Vein endothelial cell (primary cell): ENCODE data around the gene KRT40. TPM values are rescaled to one million over a fixed set of nuclear protein-coding genes. Genes with fewer than 3 reads are reported as not detected.

ENCODE experiments used
- small RNA-seq: library from RNA; depleted of rRNA; stranded (forward); fragments of <200 nt; gene quantifications from one replicate; pipeline ENCODE3, GENCODE V24; 2012
- total RNA-seq: library from RNA; depleted of rRNA; stranded (reverse); fragments of >200 nt; gene quantifications from 2 replicates; pipeline ENCODE4 v1.2.3, GENCODE V29; 2012

KRT40 gene
- total RNA-seq, result not detected in 2 replicates

DNA sequence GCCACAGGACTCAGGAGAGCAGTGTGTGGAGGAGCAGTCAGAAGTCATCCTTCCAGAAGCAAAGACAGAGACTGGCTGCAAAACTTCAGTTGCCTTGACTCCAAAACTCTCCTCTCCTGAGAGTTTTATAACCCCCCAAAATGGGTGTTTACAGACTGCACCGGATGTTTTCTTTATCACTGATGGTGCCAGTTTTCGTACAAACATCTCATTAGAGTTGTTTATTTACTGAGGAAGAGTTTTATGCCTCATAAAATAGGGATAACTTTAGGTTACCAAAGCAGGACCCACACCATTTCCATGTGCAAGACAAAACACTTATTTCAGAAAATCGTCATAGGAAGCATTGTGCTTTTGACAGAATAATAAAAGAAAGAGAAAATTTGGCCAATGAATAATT lies at the start of gene KRT40:
TSS of gene KRT40 (minus strand) at position 101 of the 400 bp plus-strand sequence. CDS start at position 48, 53 bp downstream.

DNA sequence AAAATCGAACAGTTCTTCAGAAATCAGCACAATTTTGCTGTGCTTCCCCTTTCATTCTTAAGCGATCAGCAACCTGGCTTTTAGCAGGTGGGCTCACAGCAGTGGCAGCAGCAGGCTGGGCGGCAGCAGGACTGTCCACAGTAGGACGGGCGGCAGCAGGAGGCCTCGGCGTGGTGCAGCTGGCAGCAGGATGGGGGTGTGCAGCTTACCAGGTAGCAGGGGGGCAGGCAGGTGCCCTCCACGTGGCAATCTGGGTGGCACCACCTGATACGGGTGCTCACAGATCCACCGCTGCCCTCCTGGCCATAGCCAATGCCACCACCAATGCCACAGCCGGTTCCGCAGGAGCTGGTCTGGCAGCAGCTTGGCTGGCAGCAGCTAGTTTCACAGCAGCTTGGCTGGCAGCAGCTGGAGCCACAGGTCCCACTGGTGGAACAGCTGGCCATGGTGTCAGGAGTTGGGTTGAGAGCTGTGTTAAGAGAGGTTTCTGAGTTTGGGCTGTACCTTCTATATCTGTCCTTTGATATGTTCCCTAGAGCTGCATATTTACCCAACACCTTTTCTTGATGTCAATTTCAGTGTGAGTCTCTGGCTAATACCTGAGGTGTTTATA lies 45.6 kb upstream of the KRT40 start, which contains the start of gene KRTAP1-4:
TSS of gene KRTAP1-4 (minus strand) at position 563 of the 613 bp plus-strand sequence. CDS start at position 446, 117 bp downstream.

DNA sequence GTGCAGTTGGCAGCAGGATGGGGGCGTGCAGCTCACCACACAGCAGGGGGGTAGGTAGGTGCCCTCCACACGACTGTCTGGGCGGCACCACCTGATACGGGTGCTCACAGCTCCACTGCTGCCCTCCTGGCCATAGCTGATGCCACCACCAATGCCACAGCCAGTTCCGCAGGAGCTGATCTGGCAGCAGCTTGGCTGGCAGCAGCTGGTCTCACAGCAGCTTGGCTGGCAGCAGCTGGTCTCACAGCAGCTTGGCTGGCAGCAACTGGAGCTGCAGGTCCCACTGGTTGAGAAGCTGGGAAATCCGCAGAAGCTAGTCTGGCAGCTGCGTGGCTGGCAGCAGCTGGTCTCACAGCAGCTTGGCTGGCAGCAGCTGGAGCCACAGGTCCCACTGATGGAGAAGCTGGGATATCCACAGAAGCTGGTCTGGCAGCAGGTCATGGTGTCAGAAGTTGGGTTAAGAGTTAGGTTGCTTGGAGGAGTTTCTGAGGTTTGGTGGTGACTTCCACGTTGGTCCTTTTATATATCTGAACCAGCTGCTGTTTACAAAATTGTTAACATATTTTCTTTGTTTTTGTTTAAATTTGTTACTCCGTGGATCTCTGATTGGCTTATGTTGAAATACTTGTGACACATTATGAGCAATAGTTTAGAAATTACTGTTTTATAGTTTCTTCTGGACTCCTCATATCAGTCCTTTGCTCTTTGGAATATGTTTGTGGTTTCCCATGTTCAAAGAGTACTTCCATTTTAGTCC lies 42.8 kb upstream of the KRT40 start, which contains the start of gene KRTAP1-5:
TSS of gene KRTAP1-5 (minus strand) at position 494 of the 757 bp plus-strand sequence. CDS start at position 441, 53 bp downstream.

GRCh38 chr17:41008811-41009210 lies 24.7 kb upstream of the KRT40 start, which contains the start of gene KRTAP3-1:
Gene KRTAP3-1, minus strand, starts transcription at chr17:41009128. Its CDS starts 54 bp downstream, at chr17:41009074.

GRCh38 chr17:40999563-40999962 lies 15.4 kb upstream of the KRT40 start, which contains the start of gene KRTAP3-2:
Gene KRTAP3-2, minus strand, starts transcription at chr17:40999906. Its CDS starts 53 bp downstream, at chr17:40999853.

DNA sequence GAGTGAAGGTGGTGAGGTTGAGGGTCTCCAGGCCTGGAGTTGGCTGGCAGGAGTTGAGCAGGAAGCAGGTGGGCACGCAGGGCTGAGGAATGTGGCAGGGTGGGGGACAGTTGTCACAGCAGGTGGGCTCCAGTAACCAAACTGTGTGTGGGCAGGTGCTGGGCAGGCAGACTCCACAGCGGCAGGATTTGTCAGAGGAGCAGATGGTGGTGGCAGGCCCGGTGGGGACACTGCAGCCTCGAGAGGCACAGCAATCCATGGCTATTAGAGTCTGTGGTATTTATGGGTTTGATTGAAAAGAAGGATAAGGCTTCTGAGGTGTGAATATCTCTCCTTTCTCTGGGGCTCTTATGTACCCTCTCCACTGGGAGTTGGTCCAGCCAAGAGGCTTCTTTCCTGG lies 9.7 kb upstream of the KRT40 start, which contains the start of gene KRTAP3-3:
TSS of gene KRTAP3-3 (minus strand) at position 326 of the 400 bp plus-strand sequence. CDS start at position 259, 67 bp downstream.

GRCh38 chr17:40966848-40967247 lies 17.3 kb downstream of the KRT40 start, which contains the start of gene KRT39:
Gene KRT39, minus strand, starts transcription at chr17:40966948. Its CDS starts 92 bp downstream, at chr17:40966856.

GRCh38 chr17:40937384-40937819 lies 46.7 kb downstream of the KRT40 start, which contains the start of gene KRT23:
Gene KRT23, minus strand, starts transcription at chr17:40937646. Its CDS starts 1,043 bp downstream, at chr17:40936603.

Small RNAs within 50 kb of the gene (small RNA-seq; reads per million reads assigned to genes)
- not detected for gene KRTAP3-4P

Other genes starting within 250 kb of the KRT40 start
- not detected in 2 replicates for gene KRT25, start 229.0 kb downstream of the KRT40 start, total RNA-seq
- gene KRT26, start 212.1 kb downstream of the KRT40 start, total RNA-seq, result not detected in 2 replicates
- not detected in 2 replicates for gene KRT27, start 201.8 kb downstream of the KRT40 start, total RNA-seq
- not detected in 2 replicates for gene KRT28, start 184.4 kb downstream of the KRT40 start, total RNA-seq
- gene KRT10, start 161.7 kb downstream of the KRT40 start, total RNA-seq, result 0.98 and 5.4 TPM in 2 replicates
- gene KRT12, start 117.1 kb downstream of the KRT40 start, total RNA-seq, result not detected in 2 replicates
- gene KRT20, start 99.1 kb downstream of the KRT40 start, total RNA-seq, result not detected in 2 replicates
- gene KRT23, start 46.7 kb downstream of the KRT40 start, total RNA-seq, result not detected in 2 replicates
- gene KRT39, start 17.4 kb downstream of the KRT40 start, total RNA-seq, result not detected in 2 replicates
- gene KRTAP3-3, start 9.8 kb upstream of the KRT40 start, total RNA-seq, result not detected in 2 replicates
- not detected in 2 replicates for gene KRTAP3-2, start 15.6 kb upstream of the KRT40 start, total RNA-seq
- not detected in 2 replicates for gene KRTAP3-1, start 24.8 kb upstream of the KRT40 start, total RNA-seq
- not detected in 2 replicates for gene KRTAP1-5, start 42.9 kb upstream of the KRT40 start, total RNA-seq
- gene KRTAP1-4, start 45.9 kb upstream of the KRT40 start, total RNA-seq, result not detected in 2 replicates
- not detected in 2 replicates for gene KRTAP1-3, start 50.5 kb upstream of the KRT40 start, total RNA-seq
- gene KRTAP1-1, start 57.1 kb upstream of the KRT40 start, total RNA-seq, result not detected in 2 replicates
- gene KRTAP2-1, start 63.0 kb upstream of the KRT40 start, total RNA-seq, result not detected in 2 replicates
- not detected in 2 replicates for gene KRTAP2-2, start 70.9 kb upstream of the KRT40 start, total RNA-seq
- gene KRTAP2-3, start 75.8 kb upstream of the KRT40 start, total RNA-seq, result not detected in 2 replicates
- not detected in 2 replicates for gene KRTAP2-4, start 81.6 kb upstream of the KRT40 start, total RNA-seq
- gene KRTAP4-7, start 99.8 kb upstream of the KRT40 start, total RNA-seq, result not detected in 2 replicates
- not detected in 2 replicates for gene KRTAP4-8, start 113.8 kb upstream of the KRT40 start, total RNA-seq
- not detected in 2 replicates for gene KRTAP4-16, start 117.9 kb upstream of the KRT40 start, total RNA-seq
- gene KRTAP4-9, start 121.1 kb upstream of the KRT40 start, total RNA-seq, result not detected in 2 replicates
- not detected in 2 replicates for gene KRTAP4-11, start 134.0 kb upstream of the KRT40 start, total RNA-seq
- not detected in 2 replicates for gene KRTAP4-12, start 139.9 kb upstream of the KRT40 start, total RNA-seq
- gene KRTAP4-6, start 156.2 kb upstream of the KRT40 start, total RNA-seq, result not detected in 2 replicates
- not detected in 2 replicates for gene KRTAP4-5, start 165.5 kb upstream of the KRT40 start, total RNA-seq
- not detected in 2 replicates for gene KRTAP4-4, start 176.4 kb upstream of the KRT40 start, total RNA-seq
- not detected in 2 replicates for gene KRTAP4-3, start 183.9 kb upstream of the KRT40 start, total RNA-seq
- gene KRTAP4-2, start 193.9 kb upstream of the KRT40 start, total RNA-seq, result not detected in 2 replicates
- gene KRTAP4-1, start 200.6 kb upstream of the KRT40 start, total RNA-seq, result not detected in 2 replicates
- gene KRTAP9-1, start 205.6 kb upstream of the KRT40 start, total RNA-seq, result not detected in 2 replicates
- not detected in 2 replicates for gene KRTAP9-2, start 242.3 kb upstream of the KRT40 start, total RNA-seq
- gene KRTAP9-3, start 248.1 kb upstream of the KRT40 start, total RNA-seq, result not detected in 2 replicates